GM19043 (cell line): Measurements from ENCODE around the gene PRELID3B.

Source experiments
- ATAC-seq: cut with Tn5 transposase; IDR thresholded peaks from one replicate; pipeline ENCODE4 v1.9.1; 2021; ENCODE audit warnings: low read depth; ENCODE audit not compliant: unreplicated experiment

Gene PRELID3B

DNA sequence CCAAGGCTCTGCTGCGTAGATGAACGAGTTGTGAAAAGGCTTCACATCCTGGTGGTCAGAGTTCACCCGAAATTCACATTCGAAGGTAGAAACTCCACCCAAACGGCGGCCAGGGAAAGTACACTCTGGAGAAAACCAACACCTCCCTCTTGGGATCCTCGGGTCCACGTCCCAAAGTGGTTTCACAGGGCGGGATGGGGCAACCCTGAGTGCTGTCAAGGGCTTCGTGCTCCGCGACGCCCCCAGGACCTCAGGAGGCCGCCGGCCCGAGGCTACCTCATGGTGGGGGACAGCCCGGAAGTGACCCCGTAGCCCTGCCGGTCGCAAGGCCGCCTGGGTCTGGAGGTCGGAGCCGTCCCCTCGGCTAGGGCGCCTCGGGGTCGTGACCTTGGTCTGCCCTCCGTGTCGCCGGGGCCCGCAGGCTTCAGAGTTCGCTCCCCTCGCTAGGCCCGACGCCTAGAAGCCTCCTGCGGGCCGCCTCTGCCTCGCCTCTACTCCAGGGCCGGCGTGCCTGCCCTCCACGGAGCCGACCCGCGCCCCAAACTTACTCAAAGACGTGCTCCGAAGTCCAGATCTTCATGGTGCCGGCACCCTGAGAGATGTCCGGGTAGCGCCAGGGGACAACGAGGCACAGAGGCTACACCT is at the start of gene PRELID3B:
Gene PRELID3B (minus strand): TSS at position 636 of the 645 bp plus-strand sequence. CDS start 56 bp downstream, at position 580.
- ATAC-seq, result peak; percentile 28

DNA sequence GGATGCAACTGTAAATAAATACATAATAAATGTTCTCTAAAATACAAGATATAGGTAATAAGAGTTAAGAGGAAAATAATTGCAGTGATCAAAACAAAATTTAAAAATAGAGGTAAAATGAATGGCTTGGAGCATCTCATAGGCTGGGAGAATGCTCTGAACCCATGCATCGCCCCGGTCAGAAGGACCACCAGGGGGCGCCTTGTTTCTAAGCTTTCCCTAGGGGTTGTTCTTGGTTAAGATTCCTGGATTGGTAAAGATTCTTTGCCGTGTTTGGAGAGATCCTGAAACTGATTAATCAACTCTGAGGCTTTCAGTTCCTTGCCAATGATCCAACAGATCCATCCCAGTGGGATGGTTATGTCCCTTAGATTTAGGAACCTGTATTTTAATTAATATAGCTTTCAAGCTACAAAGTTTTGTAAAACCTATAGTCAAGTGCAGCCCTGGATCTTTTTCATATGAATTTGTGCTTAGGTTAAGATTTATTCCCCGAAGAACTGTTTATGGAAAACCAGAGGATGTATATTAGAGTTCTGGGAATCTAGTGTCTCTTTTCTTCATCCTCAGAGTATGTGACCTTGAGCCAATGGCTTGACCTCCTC is 45.3 kb upstream of the PRELID3B start:
- ATAC-seq, result no peak

DNA sequence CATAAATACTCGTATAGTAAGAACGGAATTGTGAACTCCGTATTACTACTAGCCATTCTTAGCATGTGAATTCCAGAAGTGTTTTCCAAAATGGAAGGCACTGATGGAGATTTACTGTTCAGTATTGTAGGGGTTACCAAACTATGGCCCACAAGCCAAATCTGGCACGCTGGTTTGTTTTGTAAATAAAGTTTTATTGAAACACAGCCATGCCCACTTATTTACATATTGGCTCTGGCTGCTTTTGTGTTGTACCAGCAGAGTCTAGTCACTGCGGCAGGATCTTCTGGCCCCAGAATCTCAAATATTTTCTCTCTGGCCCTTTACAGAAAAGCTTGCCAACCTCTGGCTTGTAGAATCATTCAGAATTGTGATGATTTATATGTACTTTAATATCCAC is 44.3 kb upstream of the PRELID3B start:
- no peak for ATAC-seq

DNA sequence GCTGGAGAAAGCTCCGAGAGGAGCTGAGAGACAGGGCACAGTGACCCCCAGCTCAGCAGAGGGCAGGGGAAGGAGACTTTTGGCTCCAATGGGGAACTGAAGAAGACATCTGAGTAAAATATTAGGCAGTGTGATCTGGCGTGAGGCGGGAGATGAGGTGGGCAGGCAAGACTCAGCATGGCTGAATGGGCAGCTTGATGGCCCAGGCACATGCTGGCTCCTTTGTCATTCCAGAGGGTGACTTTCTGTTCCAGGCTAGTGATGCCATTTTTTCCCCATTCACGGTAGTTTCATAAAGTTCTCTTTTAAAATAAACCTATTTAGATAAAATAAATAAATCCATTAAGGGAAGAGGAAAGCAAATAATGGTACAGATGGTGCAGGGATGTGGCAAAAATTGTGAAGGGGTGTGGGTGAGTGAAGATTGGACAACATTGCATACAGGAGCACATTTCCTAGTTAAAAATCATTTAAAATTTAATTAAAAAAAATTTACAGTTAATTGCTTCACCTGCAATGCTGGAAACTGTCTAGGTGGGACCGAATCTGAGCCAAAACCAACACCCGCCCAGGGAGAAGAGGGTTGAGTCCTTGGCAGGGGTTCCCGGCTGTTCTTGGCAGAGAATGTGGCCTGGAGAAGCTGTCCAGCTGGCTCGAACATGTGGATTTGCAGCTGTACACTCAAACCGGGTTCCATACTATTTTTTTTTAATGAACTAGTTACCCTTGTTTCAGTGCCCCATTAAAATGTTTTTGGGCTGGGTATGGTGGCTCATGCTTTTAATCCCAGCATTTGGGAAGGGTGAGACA is 41.7 kb upstream of the PRELID3B start:
- no peak for ATAC-seq

DNA sequence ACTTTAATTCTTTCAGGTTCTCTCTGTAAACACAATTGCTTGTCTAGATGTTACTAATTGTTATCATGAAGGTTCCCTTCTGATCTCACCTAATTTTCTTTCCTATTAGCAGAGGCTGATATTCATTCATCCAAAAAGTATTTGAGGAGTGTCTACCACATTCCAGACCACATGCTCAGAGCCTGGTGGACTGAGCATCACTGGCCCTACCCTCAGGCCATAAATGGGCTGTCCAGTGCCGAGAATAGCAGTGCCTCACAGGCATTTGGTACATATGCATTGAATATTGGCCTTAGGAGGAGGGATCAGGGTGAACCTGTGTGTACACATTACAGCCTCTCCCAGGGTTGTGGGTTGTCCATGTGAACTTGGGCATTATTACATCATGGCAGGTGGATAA is 40.4 kb upstream of the PRELID3B start:
- ATAC-seq, result no peak

DNA sequence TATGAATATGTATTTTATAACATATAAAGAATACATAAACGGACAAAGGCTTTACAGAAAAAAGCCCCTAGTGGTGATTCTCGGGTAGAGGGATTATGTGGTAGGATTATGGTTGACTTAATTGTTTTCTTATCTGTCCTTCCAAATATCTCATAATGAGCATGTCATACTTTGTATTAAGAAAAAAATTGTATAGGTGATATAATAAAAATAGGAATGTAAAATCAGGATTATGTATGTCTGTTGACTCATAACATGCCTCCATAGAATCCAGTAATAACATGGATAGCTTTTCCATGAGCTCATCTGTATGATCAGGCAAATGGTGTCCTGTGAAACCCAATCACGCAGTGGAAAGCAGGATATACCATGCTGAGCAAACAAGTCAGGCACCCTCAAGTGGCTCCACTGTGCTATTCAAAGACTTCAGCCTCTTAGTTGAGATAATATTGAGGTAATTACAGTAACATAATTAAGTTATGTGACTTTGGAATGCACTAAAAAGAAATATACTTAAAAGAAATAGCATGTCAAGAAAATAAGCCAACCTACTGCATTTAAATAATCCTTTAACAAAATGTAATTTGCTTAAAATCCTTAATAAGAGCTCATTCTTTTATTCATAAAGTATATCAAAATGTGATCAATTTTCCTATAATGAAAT is 39.6 kb upstream of the PRELID3B start:
- no peak for ATAC-seq

DNA sequence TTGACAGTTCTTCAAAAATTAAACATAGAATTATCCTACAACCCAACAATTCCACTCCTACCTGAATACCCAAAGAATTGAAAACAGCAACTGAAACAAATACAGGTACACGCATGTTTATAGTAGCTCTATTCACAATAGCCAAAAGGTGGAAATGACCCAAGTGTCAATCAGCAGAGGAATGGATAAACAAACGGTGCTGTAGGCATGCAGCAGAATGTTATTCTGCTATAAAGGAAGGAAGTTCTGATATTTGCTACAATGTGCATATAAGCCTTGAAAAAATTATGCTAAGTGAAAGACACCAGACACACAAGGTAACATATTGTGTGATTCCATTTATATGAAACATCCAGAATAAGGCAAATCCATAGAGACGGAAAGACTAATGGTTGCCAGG is 38.5 kb upstream of the PRELID3B start:
- ATAC-seq, result no peak

DNA sequence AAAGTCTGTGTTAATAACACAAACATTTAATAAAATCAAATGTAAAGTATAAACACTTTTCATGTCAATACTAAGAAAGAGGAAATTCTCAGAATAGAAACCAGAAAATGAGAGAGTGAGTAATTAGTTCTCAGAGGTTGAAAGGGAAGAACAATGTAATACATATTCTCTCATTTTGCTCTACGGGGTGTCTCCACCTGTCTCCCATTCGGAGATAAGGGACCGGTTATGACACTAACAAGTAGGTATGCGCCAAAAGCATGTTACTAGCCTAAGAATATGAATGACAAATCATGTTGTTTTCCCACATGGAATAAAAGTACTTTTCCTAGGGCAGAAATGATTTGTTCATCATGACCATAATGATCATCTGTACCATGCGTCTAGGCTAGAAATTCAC is 35.6 kb upstream of the PRELID3B start:
- ATAC-seq, result no peak

DNA sequence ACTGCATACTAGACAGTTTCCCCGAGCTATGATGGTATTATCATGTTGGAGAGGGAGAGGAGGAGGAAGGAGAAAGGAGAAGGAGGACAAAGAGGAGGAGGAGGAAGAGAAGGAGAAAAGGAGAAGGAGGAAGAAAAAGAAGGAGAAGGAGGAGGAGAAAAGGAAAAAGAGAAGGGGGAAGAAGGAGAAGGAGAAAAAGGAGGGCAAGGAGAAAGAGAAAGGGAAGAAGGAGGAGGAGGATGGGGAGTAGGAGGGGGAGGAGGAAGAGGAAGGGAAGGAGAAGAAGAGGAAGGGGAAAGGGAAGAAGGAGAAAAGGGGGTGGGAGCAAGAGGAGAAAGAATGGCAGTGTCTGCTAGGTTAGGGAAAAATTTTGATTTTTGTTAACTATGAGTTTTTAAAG is 35.1 kb upstream of the PRELID3B start:
- ATAC-seq, result no peak

DNA sequence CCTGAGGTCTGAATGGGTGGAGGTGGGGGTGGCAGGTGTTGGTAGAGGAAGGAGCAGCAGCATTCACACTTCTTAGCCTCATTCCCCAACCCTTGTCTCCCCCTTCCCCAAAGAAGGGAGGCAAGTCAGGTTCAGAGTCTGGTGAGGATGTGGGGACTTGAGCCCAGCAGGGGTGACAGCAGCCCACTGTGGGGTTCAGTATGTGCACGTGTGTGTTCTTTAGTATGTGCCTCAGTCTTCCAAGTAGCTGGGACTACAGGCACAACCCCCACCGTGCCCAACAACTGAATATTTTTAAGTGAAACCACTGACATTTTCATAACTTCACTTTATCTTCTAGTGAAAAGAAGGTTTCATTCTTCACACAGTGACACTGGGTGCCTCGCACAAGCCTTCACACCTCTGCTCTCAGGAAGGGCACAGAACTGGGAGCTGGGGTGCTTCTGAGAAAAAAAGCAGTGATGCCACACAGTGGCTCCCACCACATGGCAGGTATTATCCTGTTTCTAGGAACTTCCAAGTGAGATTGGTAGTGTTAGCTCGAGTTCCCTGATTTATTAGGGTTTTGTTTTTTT is 33.4 kb upstream of the PRELID3B start:
- no peak for ATAC-seq

DNA sequence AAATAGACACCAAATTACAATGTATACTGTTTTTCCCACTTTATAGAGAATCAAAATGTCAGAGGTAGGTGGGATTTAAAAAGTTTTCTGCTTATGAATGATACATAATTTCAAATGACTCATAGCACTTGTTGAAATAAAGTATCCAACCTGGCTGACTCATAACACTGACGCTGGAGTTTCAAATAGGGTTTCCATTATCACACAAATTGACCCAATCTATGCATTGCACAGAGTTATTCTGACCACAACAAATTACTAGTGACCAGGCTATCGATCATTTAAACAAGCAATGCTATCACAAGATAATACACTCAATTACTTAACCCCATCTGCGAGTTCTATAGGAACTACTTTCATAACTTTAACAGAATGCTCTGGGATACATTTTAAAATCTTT is 31.9 kb upstream of the PRELID3B start:
- ATAC-seq, result no peak

DNA sequence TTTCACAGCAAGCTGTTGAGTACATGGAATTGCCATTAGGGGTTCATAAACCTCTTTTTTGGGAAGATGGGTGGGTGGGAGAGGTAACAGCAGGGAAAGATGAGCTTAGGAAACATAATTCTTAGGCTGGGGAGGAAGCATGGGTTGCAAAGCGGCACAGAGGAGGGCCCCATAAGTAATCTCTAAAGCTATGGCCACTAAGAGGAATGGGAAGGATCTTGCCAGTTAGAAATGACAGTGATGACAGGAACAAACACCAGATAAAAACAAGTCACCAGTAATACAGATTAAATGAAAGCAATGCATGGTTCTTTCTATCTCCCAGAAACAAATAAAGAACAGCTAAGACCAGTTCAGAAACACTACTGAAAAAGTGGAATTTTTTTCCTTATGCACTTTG is 31.0 kb upstream of the PRELID3B start:
- ATAC-seq, result no peak

DNA sequence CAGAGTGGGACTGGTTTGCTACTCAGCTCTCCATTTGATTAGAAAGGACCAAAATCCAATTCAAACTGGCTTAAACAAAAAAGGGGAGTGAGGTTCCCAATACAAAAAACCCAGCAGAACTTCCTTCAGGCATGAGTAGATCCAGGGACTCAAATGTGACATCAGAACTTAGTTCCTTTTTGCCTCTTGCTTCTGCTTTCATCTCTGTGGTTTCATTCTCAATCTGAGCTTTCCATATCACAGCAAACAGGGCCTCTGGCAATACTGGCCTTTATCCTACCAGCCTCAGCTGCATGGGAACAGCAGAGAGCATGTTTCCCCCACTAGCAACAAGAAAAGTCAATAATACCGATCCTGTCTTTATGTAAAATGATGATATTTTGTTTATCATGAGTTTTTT is 28.6 kb upstream of the PRELID3B start:
- no peak for ATAC-seq

DNA sequence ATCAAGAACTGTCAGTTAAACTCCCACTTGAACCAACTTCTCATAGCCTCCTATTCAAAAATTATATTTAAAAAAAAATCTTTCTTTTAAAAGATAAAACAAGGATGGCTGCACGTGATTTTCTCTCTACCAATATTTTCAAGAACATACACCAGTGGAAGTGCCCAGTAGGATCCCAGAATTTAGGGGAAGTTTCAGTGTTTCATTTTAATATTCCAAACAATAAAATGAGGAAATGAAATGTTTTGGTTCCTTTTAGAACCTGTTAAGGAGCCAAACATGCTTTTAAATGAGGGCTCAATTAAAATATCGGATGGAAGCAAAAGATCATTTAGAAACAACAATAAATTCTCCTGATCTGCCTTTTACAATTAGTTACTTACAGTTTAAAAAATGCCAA is 26.4 kb upstream of the PRELID3B start:
- ATAC-seq, result no peak

DNA sequence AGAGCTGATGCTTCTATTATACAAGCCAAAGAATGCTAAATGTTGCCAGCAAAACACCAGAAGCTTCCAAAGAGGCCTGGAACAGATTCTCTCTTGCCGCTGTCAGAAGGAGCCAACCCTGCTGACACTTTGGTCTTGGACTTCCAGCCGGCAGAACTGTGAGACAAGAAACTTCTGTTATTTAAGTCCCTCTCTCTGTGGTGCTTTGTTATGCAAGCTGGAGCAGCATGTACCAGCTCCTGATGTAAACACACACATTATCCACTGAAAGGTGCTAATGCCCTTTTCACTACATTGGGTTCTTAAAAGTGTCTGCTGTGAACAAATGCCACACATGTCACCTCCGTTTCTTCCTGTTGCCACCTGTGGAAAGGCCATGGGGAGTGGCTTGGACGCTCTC is 25.9 kb upstream of the PRELID3B start:
- ATAC-seq, result no peak

DNA sequence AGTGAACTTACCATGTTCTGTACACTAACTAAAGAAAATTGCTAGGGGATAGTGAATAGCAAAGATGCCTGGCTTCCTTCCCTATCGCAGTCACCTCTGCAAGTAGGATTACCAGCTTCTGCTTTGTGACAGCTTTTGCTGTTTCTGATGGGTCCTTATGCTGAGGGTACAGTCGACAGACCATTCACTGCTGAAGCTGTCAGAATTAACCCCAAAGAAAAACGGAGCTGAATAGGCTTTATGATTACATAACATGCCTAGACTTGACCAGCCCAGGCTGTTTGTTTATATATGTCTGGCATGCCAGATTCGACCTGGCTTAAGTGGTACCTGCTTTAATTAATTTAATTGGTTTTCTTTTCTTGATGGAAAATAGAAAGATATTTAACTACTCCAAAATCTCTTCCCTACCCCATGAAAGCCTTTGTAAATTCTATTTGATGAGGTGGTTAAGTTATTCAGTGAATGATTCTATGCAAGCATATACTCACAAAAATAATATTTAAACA is 21.7 kb upstream of the PRELID3B start:
- ATAC-seq, result no peak

DNA sequence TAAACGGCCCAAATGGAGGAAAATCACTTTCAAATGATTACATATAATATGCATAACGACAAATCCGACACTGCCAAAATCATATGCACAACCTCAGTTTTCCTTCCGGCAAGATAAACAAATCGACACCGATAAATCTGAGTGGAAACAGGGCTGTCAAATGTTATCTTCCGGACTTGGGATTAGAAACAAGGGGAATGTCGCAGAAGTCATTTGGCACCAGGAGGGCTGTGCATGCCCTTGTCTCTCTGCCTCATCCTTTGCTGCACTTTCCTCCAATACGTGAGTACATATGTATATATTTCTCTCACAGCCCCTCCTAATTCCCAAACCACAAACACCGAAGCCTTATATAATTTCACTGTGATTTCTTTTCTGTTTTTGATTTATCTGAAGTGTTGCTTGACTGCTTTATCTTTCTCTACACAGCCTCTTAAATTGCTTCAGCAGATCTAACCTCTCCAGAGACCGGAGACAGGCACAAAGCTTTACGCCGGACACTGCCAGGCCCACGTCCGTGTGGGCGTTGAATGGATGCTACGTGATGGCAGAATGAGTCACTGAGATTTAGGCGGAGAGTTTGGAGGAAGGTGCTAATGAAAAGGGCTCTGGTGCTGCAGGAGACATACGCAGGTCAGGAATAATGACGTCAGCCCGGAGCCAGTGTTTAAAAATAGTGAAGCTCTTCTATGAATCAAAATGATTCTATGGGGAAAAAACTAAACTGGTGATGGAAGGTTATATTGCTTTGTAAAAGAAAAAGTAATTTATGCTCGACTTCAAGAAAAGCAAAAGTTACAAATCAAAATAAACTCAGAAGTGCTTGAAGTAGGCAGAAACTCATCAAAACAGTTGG is 21.0 kb upstream of the PRELID3B start:
- ATAC-seq, result no peak

DNA sequence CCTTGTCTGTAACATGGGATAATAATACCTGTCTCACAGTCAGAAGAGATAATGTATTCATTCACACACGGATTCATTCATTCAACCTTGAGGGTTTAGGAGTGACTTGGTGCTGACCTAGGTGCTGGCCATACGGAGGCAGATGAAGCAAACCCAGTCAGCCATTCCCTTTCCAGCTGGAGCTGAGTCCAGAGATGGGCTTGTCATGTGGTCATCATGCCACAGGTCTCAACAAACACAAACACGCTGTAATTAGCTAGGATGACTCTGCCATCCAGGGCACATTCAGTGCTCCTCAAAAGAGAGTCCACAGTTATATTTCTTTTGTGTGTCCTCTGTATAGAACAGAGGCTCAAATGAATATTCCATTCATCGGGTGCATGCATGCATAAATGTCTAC is 19.5 kb upstream of the PRELID3B start:
- no peak for ATAC-seq

DNA sequence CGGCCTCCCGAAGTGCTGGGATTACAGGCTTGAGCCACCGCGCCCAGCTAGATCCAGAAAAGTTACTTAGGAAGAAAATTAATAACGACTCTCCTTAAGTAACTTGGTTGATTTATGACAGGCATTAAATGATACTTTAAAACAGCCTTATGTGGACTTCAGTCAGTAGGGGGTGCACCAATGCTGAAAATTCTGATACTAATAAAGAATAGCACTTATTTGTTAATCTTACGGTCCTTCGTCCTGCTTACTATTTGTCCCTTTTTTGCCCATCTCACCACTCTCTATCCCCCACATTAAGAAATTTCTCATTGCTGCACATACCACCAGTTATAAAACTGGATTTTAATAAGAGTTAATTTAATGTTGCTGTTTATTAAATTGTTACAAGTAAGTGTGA is 12.7 kb upstream of the PRELID3B start:
- ATAC-seq, result no peak

DNA sequence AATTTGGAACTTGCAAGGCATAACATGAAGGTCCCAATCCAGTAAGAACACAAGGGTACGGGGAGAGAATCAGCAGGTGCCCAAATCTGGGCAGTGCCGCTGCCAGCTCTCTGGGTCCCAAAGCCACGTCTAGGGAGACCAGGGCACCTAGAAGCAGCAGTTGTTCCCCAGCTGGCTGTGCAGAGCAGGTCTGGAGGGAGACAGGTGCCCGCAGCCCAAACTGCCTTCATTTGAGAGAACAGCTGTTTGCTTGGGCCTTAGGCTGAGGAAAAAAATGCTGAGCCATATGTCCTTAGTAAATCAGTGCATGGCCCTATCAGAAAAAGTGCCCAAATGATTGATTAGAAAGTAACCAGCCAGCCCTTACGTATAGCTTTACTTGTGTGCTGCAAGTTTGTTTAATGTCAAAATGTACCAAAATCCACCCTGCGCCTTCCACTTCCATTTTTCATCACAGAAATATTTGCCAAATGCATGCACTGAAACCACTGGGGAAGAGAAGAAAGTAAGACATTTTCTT is 9.1 kb upstream of the PRELID3B start:
- no peak for ATAC-seq
